Keratinocyte (primary cell): ENCODE measurements around the gene SND1. TPM values are rescaled to one million over a fixed set of nuclear protein-coding genes. Genes with fewer than 3 reads are reported as not detected.

ENCODE experiments used
- DNase-seq: peaks from one replicate; pipeline ENCODE4 v3.0.0-alpha.2; 2011; ENCODE audit warnings: low read depth, missing footprints, low spot score
- FAIRE-seq: peaks from 2 replicates; lab custom pipeline; 2011; peaks lifted over from hg19 to GRCh38; lab: Jason Lieb, UNC
- H2AFZ ChIP-seq: 2 replicates; pipeline ENCODE4 v1.6.0; 2012; ENCODE audit warnings: low read length, control low read depth, inconsistent platforms; ENCODE audit not compliant: control insufficient read depth
- H3K27ac ChIP-seq: 2 replicates; pipeline ENCODE4 v1.5.1; 2011; ENCODE audit warnings: low read length; ENCODE audit not compliant: control insufficient read depth, insufficient read depth
- H3K27me3 ChIP-seq: 3 replicates; pipeline ENCODE4 v1.6.0; 2011; ENCODE audit warnings: low read length; ENCODE audit not compliant: control insufficient read depth, insufficient read depth; ENCODE audit errors: extremely low read depth
- H3K36me3 ChIP-seq, 2 experiments: 2 replicates in 1 of 2; 3 replicates in 1 of 2; pipeline ENCODE4 v1.5.1; 2011; ENCODE audit warnings: low read length in 2 of 2, mild to moderate bottlenecking in 1 of 2; ENCODE audit not compliant: control insufficient read depth in 2 of 2, insufficient read depth in 2 of 2; ENCODE audit errors: extremely low read depth in 1 of 2
- H3K4me1 ChIP-seq: 3 replicates; pipeline ENCODE4 v1.5.1; 2011; ENCODE audit warnings: low read length; ENCODE audit not compliant: control insufficient read depth, insufficient read depth; ENCODE audit errors: extremely low read depth
- H3K4me2 ChIP-seq: 3 replicates; pipeline ENCODE4 v1.6.0; 2011; ENCODE audit warnings: low read depth, low read length; ENCODE audit not compliant: control insufficient read depth, insufficient read depth; ENCODE audit errors: extremely low read depth
- H3K4me3 ChIP-seq, 3 experiments: fragments of 200-600 bp in 1 of 3; sonication (generic) in 1 of 3; 2 replicates in 2 of 3; 3 replicates in 1 of 3; pipeline ENCODE4 v1.5.1; 2011 to 2016; ENCODE audit warnings: low read length in 3 of 3, mild to moderate bottlenecking in 3 of 3, control low read depth in 2 of 3, inconsistent platforms in 1 of 3, low read depth in 1 of 3, mixed read lengths in 1 of 3, mixed run types in 1 of 3, moderate library complexity in 1 of 3; ENCODE audit not compliant: control insufficient read depth in 2 of 3, insufficient read depth in 2 of 3; ENCODE audit errors: extremely low read depth in 1 of 3
- H3K79me2 ChIP-seq: 2 replicates; pipeline ENCODE4 v1.6.0; 2012; ENCODE audit warnings: low read length; ENCODE audit not compliant: control insufficient read depth, insufficient read depth
- H3K9ac ChIP-seq: 3 replicates; pipeline ENCODE4 v1.6.0; 2011; ENCODE audit warnings: low read length; ENCODE audit not compliant: control insufficient read depth, insufficient read depth; ENCODE audit errors: extremely low read depth
- H3K9me1 ChIP-seq: 3 replicates; pipeline ENCODE4 v1.6.0; 2011; ENCODE audit warnings: low read length; ENCODE audit not compliant: control insufficient read depth, insufficient read depth; ENCODE audit errors: extremely low read depth
- H3K9me3 ChIP-seq: 2 replicates; pipeline ENCODE4 v1.5.1; 2012; ENCODE audit warnings: low read depth, low read length; ENCODE audit not compliant: control insufficient read depth
- H4K20me1 ChIP-seq: 3 replicates; pipeline ENCODE4 v1.6.0; 2011; ENCODE audit warnings: low read length; ENCODE audit not compliant: control insufficient read depth, insufficient read depth; ENCODE audit errors: extremely low read depth
- EZH2 ChIP-seq: IDR thresholded peaks from one replicate; pipeline ENCODE4 v1.6.1; 2012; ENCODE audit warnings: inconsistent platforms, mild to moderate bottlenecking, low read length, moderate library complexity
- dilution Hi-C: fragments of 300-500 bp; cut with MboI; formaldehyde crosslinking; loops from one replicate; pipeline ENCODE4 v1.7.0; 2020; ENCODE audit warnings: low sequenced_read_pairs; ENCODE audit not compliant: extremely low pct_ligation_motif_present
- polyA plus RNA-seq, 5 experiments: library from polyadenylated mRNA; depleted of rRNA in 3 of 5; stranded (reverse) in 3 of 5; stranded (forward) in 1 of 5; unstranded in 1 of 5; fragments of >200 nt; gene quantifications; 1 replicate in 1 of 5; 2 replicates in 3 of 5; 3 replicates in 1 of 5; pipeline versions ENCODE4 v1.2.1 to v1.2.3, GENCODE V29; 2011 to 2012; ENCODE audit warnings: missing spikeins in 2 of 5, low read depth in 1 of 5, low replicate concordance in 1 of 5
- TF ChIP-seq, protein P1 (sequence below), 3 experiments: IDR thresholded peaks in 1 of 3; conservative IDR thresholded peaks in 1 of 3; optimal IDR thresholded peaks in 1 of 3; 2 replicates in 2 of 3; 3 replicates in 1 of 3; pipeline versions ENCODE3 to v1.5.1; 2011; ENCODE audit warnings: low read length in 3 of 3, mild to moderate bottlenecking in 3 of 3, moderate library complexity in 2 of 3, control low read depth in 1 of 3, inconsistent platforms in 1 of 3; ENCODE audit not compliant: insufficient read depth in 2 of 3; ENCODE audit errors: extremely low read depth in 1 of 3

Gene SND1
- polyA plus RNA-seq, 1 donor (not counting 4 experiments of a cell fraction or from before 2014, with no cell fraction given): 140 TPM

DNA sequence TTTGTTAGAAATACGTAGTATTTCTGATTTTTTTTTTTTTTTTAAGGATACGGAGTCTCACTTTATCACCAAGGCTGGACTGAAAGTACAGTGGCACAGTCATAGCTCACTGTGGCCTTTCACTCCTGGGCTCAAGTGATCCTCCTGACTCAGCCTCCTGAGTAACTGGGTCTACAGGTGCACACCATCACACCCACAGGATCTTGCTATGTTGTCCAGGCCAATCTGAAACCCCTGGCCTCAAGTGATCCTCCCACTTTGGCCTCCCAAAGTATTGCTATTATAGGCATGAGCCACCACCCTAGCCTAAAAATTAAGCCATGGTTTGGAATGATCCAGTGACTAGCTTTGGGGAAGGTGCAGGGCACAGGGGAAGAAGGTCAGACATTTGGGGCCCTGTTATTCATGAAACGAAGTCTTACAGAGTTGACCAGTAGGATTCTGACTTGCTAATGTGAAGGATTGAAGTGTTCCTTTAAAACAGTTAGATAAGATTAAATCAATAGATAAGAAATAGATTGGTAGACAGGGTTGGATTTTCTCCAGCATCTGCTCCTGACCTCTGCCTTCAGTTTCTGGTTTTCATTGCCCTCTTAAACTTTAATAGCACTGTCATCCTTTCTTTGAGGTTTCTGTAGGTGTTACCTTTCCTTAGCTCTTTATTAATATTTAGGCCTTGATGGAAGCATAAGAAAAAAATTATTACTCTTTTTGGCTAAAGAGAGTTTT is 257.6 kb downstream of the SND1 start:
- Histone ChIP-seq H3K79me2 (peaks cover 27% of the 10 kb centered on the region), H3K27me3 (no peaks in the 10 kb centered on the region), H3K9me1 (no peaks in the 10 kb centered on the region), H3K27ac (no peak overlapping the region), H3K9ac (no peak overlapping the region), H3K4me2 (no peak overlapping the region), H3K4me1 (peaks cover 17% of the 10 kb centered on the region), H2AFZ (no peak overlapping the region), H3K36me3 (peaks cover 0 to 2% of the 10 kb centered on the region in 2 experiments), H3K4me3 (no peak overlapping the region), H3K9me3 (no peaks in the 10 kb centered on the region), H4K20me1 (peaks cover 10% of the 10 kb centered on the region)
- dilution Hi-C loops: no loop called here
- TF ChIP-seq, protein P1, sequence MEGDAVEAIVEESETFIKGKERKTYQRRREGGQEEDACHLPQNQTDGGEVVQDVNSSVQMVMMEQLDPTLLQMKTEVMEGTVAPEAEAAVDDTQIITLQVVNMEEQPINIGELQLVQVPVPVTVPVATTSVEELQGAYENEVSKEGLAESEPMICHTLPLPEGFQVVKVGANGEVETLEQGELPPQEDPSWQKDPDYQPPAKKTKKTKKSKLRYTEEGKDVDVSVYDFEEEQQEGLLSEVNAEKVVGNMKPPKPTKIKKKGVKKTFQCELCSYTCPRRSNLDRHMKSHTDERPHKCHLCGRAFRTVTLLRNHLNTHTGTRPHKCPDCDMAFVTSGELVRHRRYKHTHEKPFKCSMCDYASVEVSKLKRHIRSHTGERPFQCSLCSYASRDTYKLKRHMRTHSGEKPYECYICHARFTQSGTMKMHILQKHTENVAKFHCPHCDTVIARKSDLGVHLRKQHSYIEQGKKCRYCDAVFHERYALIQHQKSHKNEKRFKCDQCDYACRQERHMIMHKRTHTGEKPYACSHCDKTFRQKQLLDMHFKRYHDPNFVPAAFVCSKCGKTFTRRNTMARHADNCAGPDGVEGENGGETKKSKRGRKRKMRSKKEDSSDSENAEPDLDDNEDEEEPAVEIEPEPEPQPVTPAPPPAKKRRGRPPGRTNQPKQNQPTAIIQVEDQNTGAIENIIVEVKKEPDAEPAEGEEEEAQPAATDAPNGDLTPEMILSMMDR (optimal IDR thresholded peaks at IDR 0.05 in 1 of 3, IDR thresholded peaks at IDR 0.05 in 1 of 3, conservative IDR thresholded peaks at IDR 0.05 in 1 of 3; ENCODE audit: extremely low read depth in 1 of 3, insufficient read depth in 2 of 3, low read length in 3 of 3): no peak
- TF ChIP-seq EZH2: no peak
- FAIRE-seq: no peak
- no peak for DNase-seq

DNA sequence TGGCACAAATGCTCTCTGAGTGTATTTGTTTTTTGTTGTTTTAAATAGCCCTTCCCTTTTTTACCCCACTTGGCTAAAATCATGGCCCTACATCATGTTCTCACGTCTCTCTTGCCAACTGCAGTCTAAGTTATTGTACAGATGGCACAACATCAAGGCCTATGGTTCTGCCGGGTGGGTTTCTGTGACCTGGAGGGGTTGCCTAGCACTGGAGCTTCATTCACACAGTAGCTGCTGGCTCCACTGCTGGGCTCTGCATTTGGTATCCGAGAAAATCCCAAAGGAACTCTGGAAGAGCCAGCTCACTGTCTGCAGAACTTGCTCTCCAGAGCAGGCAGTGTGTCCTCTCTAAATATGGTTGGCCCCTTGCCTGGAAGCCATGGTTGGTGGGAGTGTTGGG is 258.7 kb downstream of the SND1 start:
- no peak overlapping the region for H3K4me2 ChIP-seq
- no peaks in the 10 kb centered on the region for H3K9me1 ChIP-seq
- no peaks in the 10 kb centered on the region for H3K9me3 ChIP-seq
- no peaks in the 10 kb centered on the region for H3K27me3 ChIP-seq
- H3K4me1 ChIP-seq: peaks cover 7% of the 10 kb centered on the region
- H3K79me2 ChIP-seq: peaks cover 32% of the 10 kb centered on the region
- peaks cover 0 to 2% of the 10 kb centered on the region in 2 experiments for H3K36me3 ChIP-seq
- H3K9ac ChIP-seq: no peak overlapping the region
- no peak overlapping the region for H3K27ac ChIP-seq
- no peak overlapping the region for H2AFZ ChIP-seq
- no peak for DNase-seq
- no peak overlapping the region for H3K4me3 ChIP-seq
- FAIRE-seq: no peak
- TF ChIP-seq, protein P1 (optimal IDR thresholded peaks at IDR 0.05 in 1 of 3, IDR thresholded peaks at IDR 0.05 in 1 of 3, conservative IDR thresholded peaks at IDR 0.05 in 1 of 3; ENCODE audit: extremely low read depth in 1 of 3, insufficient read depth in 2 of 3, low read length in 3 of 3): no peak
- no peak for TF ChIP-seq EZH2
- dilution Hi-C loops: no loop called here
- peaks cover 7% of the 10 kb centered on the region for H4K20me1 ChIP-seq
